Daoy (cell line): Measurements from ENCODE around the gene CCDC175. TPM values are rescaled to one million over a fixed set of nuclear protein-coding genes. Genes with fewer than 3 reads are reported as not detected.

ENCODE experiments used
- DNase-seq: peaks from one replicate; pipeline ENCODE4 v3.0.0-alpha.2; 2015; ENCODE audit warnings: low read depth
- total RNA-seq: library from RNA; depleted of rRNA; stranded (reverse); fragments of >200 nt; shearing (Covaris generic); gene quantifications from 2 replicates; pipeline ENCODE4 v1.2.3, GENCODE V29; 2014

Gene CCDC175
- total RNA-seq, 1 experiment from 2014 or later = not detected

DNA sequence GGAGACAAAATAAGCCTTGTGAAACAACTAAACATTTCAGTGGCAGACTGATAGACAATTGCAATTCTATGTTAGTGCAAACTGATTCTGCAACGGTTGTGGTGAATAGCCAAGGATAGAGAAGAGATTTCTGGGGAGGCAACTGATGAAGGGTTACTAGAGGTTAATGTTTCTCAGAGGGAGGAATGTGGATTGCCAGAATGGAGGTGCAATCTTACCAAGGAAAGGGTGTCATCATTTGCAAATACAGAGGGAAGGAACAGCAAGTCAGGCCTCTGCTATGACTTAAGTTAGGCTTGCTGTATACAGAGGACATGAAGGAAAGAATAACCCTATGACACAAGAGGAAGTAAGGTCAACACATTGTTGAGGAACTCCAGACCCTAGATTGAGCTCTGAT is 35.8 kb downstream of the CCDC175 start:
- DNase-seq = no peak

- no peak for DNase-seq
Observed at GRCh38 chr14:59538936-59539335, 37.7 kb downstream of the CCDC175 start.

GRCh38 chr14:59537476-59537875 is 39.1 kb downstream of the CCDC175 start:
- DNase-seq = no peak

GRCh38 chr14:59534361-59534987 is 42.1 kb downstream of the CCDC175 start:
- DNase-seq = no peak

DNA sequence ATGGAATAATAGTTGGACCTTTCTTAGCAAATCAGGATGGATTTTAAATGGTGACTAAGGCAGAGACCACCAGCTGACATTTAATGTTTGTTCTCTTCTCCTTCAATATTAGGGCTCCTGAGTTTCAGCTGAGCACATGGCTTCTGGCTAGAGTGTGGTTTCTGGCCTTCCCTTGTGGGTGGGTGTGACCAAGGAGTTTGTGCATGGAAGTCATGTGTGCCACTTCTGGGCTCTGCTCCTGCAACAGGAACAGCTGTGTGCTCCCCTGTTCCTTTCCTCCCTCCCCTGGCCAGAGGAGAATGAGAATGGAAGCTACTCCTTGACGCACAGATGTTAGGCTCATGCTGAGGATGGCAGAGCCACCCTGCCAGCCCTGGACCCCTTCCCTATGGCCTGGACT is 44.2 kb downstream of the CCDC175 start:
- peak; percentile 7 for DNase-seq

GRCh38 chr14:59530349-59530748 is 46.3 kb downstream of the CCDC175 start:
- no peak for DNase-seq

DNA sequence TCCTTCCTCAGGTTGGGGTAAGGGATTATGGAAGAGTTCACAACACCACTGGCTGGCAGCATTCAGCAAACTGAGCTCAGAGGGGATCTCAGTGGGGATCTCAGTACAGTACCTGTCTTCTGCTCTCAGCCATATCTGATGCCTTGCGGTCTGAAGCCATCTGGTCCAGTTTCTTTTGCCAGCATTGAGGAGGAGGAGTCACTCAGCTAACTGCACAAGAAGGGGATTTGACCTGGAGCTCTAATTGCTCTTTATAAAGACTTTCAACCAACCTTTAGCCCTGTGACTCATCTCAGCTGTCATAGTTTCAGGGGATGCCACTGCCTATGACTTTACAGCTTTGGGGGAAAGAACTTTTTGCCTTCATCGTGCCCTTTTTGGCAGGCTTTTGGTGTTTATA is 47.4 kb downstream of the CCDC175 start:
- no peak for DNase-seq

DNA sequence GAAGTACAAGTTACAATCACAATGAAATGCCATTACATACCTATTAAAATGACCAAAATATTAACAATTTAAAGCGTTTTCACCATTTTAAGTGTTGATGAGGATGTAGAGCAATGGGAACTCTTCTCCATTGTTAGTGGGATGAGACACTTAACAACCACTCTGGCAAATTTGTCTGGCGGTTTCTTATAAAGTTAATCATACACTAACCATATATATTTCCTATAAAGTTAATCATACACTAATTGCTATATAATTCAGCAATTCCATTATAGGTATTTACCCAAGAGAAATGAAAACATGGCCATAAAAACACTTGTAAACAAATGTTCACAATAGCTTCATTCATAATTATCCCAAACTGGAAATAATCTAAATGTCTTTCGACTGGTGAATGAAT is 56.4 kb downstream of the CCDC175 start:
- no peak for DNase-seq

GRCh38 chr14:59511916-59512575 is 64.6 kb downstream of the CCDC175 start:
- peak; percentile 17 for DNase-seq

- DNase-seq = no peak
Observed at GRCh38 chr14:59510966-59511365, 65.6 kb downstream of the CCDC175 start.

GRCh38 chr14:59510001-59510400 is 66.6 kb downstream of the CCDC175 start:
- DNase-seq = no peak

DNA sequence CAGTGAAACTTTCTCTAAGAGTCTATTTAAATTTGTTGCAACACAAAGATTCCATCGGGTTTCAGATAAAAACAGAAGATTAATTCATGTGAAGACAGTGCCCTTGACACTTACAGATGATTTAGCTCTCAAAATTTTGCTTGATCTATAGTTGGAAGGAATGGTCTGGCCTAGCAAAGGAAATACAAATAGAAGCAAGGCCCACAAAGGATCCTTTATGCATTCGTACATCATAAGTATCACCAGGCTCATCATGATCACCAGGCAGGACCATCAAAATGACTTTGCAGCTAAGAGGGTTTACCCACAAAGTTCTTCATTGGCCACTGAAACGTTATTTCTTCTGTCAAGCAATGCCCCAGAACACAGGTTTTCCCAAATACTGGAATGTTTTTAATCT is 67.5 kb downstream of the CCDC175 start:
- DNase-seq = no peak

DNA sequence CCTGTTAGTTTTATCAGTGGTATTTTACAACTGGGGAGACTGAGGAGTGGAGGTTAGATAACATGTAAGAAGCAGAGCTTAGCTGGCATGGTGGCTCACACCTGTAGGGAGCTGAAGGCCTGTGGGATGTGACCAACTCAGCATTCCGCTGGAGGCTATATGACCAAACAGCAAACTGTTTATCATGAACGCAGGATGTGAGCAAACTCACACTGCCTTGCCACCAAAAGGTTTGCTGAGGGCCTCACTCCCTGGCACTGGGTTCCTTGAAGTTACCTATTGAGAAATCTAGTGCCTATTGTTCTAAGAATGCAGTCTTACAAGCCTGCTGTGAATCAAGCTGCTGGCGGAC is 68.9 kb downstream of the CCDC175 start:
- DNase-seq = no peak

DNA sequence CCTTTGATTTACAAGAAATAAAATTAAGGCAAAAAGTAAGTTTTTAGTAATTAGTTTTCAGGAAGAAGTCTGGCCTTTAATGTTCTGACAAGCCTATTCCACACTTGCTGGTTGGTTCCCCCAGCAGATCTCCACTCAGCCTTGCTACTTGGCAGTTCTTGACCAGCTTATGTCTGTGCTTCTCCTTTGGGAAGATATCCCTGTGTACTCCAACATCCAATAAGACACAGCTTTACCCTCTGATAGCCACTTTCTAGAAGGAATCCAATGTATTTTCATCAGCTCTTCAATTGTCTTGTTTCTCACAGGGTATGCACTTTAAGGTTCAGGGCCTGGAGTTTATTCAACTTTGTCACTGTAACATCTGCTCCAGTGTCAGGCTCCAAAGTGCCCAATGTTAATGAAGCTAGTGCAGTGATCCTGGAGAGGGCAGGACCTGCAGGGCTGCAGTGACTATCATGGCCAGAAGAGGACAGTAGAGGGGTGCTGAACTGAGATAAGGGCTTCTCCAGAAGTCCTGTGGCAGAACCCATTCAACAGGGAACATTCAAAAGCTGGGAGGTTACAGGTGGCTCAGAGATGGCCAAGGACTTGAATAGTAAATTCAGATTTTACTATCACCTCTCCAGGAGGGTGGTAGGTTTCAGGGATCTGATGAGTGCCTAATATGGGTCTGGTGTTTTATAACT is 69.4 kb downstream of the CCDC175 start:
- DNase-seq = peak; percentile 63

DNA sequence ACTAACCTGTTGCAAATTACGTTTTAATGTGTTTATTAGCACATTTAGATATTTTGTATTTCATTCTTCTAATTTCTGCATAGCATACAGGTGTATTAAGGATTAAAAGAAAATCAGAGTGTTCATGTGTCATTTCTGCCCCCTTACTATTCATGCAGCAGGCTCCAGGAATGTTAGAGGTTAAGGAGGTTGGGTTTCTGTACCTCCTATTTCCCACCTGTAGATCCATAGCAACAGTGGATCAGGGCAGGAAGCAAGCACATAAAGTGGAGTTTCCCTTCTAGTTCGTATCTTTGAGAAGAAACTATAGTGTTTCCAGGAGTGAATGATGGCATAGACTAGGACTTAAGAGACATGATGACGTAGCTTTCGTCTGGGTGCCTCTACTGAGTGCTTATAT is 73.4 kb downstream of the CCDC175 start:
- no peak for DNase-seq

GRCh38 chr14:59500732-59501131 is 75.9 kb downstream of the CCDC175 start:
- no peak for DNase-seq

- DNase-seq = no peak
Observed at GRCh38 chr14:59492384-59492783, 84.2 kb downstream of the CCDC175 start.

DNA sequence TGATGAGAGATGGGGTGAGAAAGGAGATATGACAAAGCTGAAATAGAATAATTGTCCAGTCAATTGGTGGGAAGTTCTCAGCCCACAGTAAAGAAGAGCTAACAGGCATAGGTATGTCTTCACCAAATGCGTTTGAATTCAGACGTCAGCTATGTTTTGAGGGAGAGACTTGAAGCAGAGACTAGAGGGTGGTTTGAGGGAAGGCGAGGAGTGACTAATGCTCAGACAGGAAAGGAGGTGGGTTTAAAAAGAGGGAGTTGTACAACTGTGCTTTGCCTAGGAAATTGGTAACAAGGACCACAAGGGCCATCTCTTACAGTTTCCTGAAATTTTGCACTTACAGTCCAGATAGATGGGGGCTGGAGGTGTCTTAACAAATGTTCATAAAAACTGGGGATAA is 85.9 kb downstream of the CCDC175 start:
- no peak for DNase-seq

GRCh38 chr14:59484639-59485175 is 91.9 kb downstream of the CCDC175 start:
- no peak for DNase-seq

DNA sequence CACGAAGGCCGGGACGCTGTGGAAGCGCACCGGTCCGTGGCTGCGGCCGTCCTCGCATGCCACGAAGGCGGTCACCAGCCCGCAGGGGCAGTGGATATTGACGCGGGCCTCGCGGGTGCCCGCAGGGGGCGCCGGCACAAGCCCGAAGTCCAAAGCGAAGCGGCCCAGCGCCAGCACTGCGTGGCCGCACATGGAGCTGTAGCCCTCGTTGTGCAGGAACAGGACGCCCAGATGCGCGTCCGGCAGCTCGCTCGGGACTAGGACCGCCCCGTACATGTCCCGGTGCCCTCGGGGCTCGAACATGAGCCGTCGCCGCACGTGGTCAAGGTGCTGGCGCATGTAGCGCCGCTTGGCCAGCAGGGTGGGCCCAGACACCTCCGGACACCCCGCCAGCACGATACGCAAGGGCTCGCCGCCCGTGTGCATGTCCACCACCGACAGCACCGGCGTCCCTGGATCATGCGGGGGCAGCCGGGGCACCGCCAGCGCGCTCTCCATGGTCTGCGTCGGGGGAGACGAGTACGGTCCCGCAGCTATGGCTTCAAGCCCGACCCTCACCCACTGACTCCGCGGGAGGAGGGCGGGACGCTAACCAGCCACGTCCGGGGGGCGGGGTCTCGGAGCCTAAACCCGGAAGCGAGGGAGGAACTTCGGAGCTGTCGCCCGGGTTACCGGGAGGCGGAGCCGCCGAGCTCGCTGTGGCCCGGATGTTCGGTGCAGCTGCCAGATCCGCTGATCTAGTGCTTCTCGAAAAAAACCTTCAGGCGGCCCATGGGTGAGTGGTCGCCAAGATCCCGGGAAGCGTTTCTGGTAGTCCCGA is 92.6 kb downstream of the CCDC175 start, which contains the start of the genes JKAMP and L3HYPDH:
JKAMP (plus strand) TSS at position 699 of the 820 bp plus-strand sequence; CDS start at position 772, 73 bp downstream.
L3HYPDH (minus strand) TSS at position 590 of the 820 bp plus-strand sequence; CDS start at position 498, 92 bp downstream.
- peak; percentile 99 for DNase-seq

GRCh38 chr14:59483363-59483762 is 93.2 kb downstream of the CCDC175 start:
- DNase-seq = peak; percentile 84
